ENCODE data around the gene CPA4. TPM values are rescaled to one million over a fixed set of nuclear protein-coding genes. Genes with fewer than 3 reads are reported as not detected.

The CPA4 gene
- total RNA-seq, 1 donor from 2014 or later, result 10.3 TPM

GRCh38 chr7:130303551-130303950 is 10.6 kb downstream of the CPA4 start:
- H3K27me3 Mint-ChIP-seq (ENCODE audit: low read depth), result no peaks in the 10 kb centered on the region
- no peaks in the 10 kb centered on the region for H3K9me3 Mint-ChIP-seq (ENCODE audit: low read depth)

DNA sequence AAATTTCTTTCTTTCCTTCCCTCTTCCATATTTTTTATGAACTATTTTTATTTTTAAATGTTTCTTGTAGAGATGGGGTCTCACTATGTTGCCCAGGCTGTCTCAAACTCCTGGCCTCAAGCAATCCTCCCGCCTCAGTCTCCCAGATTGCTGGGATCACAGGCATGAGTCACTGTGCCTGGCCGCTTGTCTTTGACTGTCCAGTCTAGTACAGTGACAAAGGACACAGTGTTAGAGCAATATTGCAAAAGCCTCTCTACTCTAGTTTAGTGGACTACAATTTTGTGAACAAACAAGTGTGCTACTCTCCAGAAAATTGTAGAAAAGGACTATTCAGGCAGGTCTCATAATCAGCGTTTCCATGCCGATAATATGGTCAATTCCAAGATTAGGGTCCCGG is 11.0 kb downstream of the CPA4 start:
- H3K9me3 Mint-ChIP-seq (ENCODE audit: low read depth), result no peaks in the 10 kb centered on the region

More at GRCh38 chr7:130303551-130303950, 10.6 kb downstream of the CPA4 start:
- H3K36me3 Mint-ChIP-seq (ENCODE audit: low read depth), result no peaks in the 10 kb centered on the region
- TF ChIP-seq, protein P1, sequence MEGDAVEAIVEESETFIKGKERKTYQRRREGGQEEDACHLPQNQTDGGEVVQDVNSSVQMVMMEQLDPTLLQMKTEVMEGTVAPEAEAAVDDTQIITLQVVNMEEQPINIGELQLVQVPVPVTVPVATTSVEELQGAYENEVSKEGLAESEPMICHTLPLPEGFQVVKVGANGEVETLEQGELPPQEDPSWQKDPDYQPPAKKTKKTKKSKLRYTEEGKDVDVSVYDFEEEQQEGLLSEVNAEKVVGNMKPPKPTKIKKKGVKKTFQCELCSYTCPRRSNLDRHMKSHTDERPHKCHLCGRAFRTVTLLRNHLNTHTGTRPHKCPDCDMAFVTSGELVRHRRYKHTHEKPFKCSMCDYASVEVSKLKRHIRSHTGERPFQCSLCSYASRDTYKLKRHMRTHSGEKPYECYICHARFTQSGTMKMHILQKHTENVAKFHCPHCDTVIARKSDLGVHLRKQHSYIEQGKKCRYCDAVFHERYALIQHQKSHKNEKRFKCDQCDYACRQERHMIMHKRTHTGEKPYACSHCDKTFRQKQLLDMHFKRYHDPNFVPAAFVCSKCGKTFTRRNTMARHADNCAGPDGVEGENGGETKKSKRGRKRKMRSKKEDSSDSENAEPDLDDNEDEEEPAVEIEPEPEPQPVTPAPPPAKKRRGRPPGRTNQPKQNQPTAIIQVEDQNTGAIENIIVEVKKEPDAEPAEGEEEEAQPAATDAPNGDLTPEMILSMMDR (IDR thresholded peaks at IDR 0.05), result no peak
- peaks cover 1% of the 10 kb centered on the region for H3K4me1 Mint-ChIP-seq (ENCODE audit: low read depth)
- no peak for DNase-seq (ENCODE audit: low spot score)
- no peak overlapping the region for H3K4me3 Mint-ChIP-seq (ENCODE audit: unreplicated experiment)
- no peak overlapping the region for H3K27ac Mint-ChIP-seq (ENCODE audit: unreplicated experiment)

DNA sequence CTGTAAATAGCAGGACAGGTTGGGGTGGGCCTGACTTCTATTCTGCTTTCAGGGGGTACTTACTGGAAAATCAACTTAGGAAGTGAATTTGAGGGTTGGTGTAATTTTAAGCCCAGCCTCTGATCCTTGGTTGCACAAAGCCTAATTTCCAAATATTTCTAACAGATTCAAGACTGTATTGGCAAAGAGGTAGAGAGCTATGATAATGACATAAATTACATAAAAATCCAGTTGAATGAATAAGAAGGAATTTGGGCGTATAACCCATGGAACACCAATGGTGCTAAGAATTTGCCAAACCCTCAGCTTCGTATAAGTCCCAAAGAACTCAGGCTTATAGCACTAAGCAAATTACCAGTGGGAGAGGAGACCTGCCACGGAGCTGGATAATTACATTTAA is 11.9 kb downstream of the CPA4 start:
- H3K36me3 Mint-ChIP-seq (ENCODE audit: low read depth), result no peaks in the 10 kb centered on the region
- DNase-seq (ENCODE audit: low spot score), result no peak
- TF ChIP-seq, protein P1 (IDR thresholded peaks at IDR 0.05), result no peak
- H3K4me3 Mint-ChIP-seq (ENCODE audit: unreplicated experiment), result no peak overlapping the region
- H3K27ac Mint-ChIP-seq (ENCODE audit: unreplicated experiment), result no peak overlapping the region
- no peaks in the 10 kb centered on the region for H3K4me1 Mint-ChIP-seq (ENCODE audit: low read depth)
- no peaks in the 10 kb centered on the region for H3K27me3 Mint-ChIP-seq (ENCODE audit: low read depth)
- no peaks in the 10 kb centered on the region for H3K9me3 Mint-ChIP-seq (ENCODE audit: low read depth)

More for the DNA sequence above, 11.0 kb downstream of the CPA4 start:
- TF ChIP-seq, protein P1 (IDR thresholded peaks at IDR 0.05), result no peak
- Mint-ChIP-seq H3K4me3 (ENCODE audit: unreplicated experiment) (no peak overlapping the region), H3K27ac (ENCODE audit: unreplicated experiment) (no peak overlapping the region), H3K4me1 (ENCODE audit: low read depth) (no peaks in the 10 kb centered on the region), H3K36me3 (ENCODE audit: low read depth) (no peaks in the 10 kb centered on the region), H3K27me3 (ENCODE audit: low read depth) (no peaks in the 10 kb centered on the region)
- no peak for DNase-seq (ENCODE audit: low spot score)

GRCh38 chr7:130305433-130306042 is 12.6 kb downstream of the CPA4 start:
- no peaks in the 10 kb centered on the region for H3K36me3 Mint-ChIP-seq (ENCODE audit: low read depth)
- no peaks in the 10 kb centered on the region for H3K27me3 Mint-ChIP-seq (ENCODE audit: low read depth)
- no peak for DNase-seq (ENCODE audit: low spot score)
- no peak overlapping the region for H3K27ac Mint-ChIP-seq (ENCODE audit: unreplicated experiment)
- no peak overlapping the region for H3K4me3 Mint-ChIP-seq (ENCODE audit: unreplicated experiment)
- H3K4me1 Mint-ChIP-seq (ENCODE audit: low read depth), result no peaks in the 10 kb centered on the region
- H3K9me3 Mint-ChIP-seq (ENCODE audit: low read depth), result no peaks in the 10 kb centered on the region
- TF ChIP-seq, protein P1 (IDR thresholded peaks at IDR 0.05), result no peak

GRCh38 chr7:130309986-130310385 is 17.0 kb downstream of the CPA4 start:
- H3K9me3 Mint-ChIP-seq (ENCODE audit: low read depth), result no peaks in the 10 kb centered on the region
- H3K4me1 Mint-ChIP-seq (ENCODE audit: low read depth), result no peaks in the 10 kb centered on the region
- H3K36me3 Mint-ChIP-seq (ENCODE audit: low read depth), result no peaks in the 10 kb centered on the region
- no peak overlapping the region for H3K4me3 Mint-ChIP-seq (ENCODE audit: unreplicated experiment)
- no peaks in the 10 kb centered on the region for H3K27me3 Mint-ChIP-seq (ENCODE audit: low read depth)
- no peak for DNase-seq (ENCODE audit: low spot score)
- no peak overlapping the region for H3K27ac Mint-ChIP-seq (ENCODE audit: unreplicated experiment)
- TF ChIP-seq, protein P1 (IDR thresholded peaks at IDR 0.05), result no peak
